Natural killer cell (primary cell): ENCODE data around the gene SRPK2. TPM values are rescaled to one million over a fixed set of nuclear protein-coding genes. Genes with fewer than 3 reads are reported as not detected.

Experiments used
- ATAC-seq, 3 donors: fragments of 150-1000 bp in 2 of 3; fragments of 200-7000 bp in 1 of 3; cut with Tn5 transposase; 1 replicate in 1 of 3; 2 replicates in 2 of 3; pipeline ENCODE4 v1.10.0; 2021; ENCODE audit warnings: mild to moderate bottlenecking in 2 of 3, moderate library complexity in 2 of 3
- DNase-seq, 2 donors: peaks; one replicate each; pipeline versions ENCODE4 v3.0.0 to v3.0.0-alpha.2; 2013 to 2021; ENCODE audit warnings: mixed read lengths in 1 of 2
- H3K27ac ChIP-seq: one replicate; pipeline ENCODE4 v1.5.1; 2013; ENCODE audit warnings: mild to moderate bottlenecking, low read length
- H3K27me3 ChIP-seq: one replicate; pipeline ENCODE4 v1.6.1; 2013; ENCODE audit warnings: low read length; ENCODE audit not compliant: control insufficient read depth, insufficient read depth
- H3K36me3 ChIP-seq: one replicate; pipeline ENCODE4 v1.6.1; 2013; ENCODE audit warnings: low read length; ENCODE audit not compliant: control insufficient read depth, insufficient read depth
- H3K4me1 ChIP-seq: one replicate; pipeline ENCODE4 v1.6.1; 2013; ENCODE audit warnings: low read length; ENCODE audit not compliant: control insufficient read depth, insufficient read depth
- H3K4me3 ChIP-seq: one replicate; pipeline ENCODE4 v1.5.1; 2013; ENCODE audit warnings: low read length
- H3K9me3 ChIP-seq: one replicate; pipeline ENCODE4 v1.6.1; 2013; ENCODE audit warnings: low read length; ENCODE audit not compliant: control insufficient read depth, insufficient read depth
- H3K27ac Mint-ChIP-seq, 2 donors: one replicate each; pipeline ENCODE4 v1.8.0; 2022; ENCODE audit warnings: mild to moderate bottlenecking in 2 of 2, mixed read lengths in 2 of 2, moderate library complexity in 1 of 2
- H3K27me3 Mint-ChIP-seq, 2 donors: one replicate each; pipeline ENCODE4 v1.8.0; 2022; ENCODE audit warnings: low read depth in 2 of 2, mixed read lengths in 2 of 2
- H3K36me3 Mint-ChIP-seq: one replicate; pipeline ENCODE4 v1.8.0; 2022; ENCODE audit warnings: mixed read lengths
- H3K4me1 Mint-ChIP-seq, 2 donors: one replicate each; pipeline ENCODE4 v1.8.0; 2022; ENCODE audit warnings: mixed read lengths in 2 of 2
- H3K4me3 Mint-ChIP-seq: one replicate; pipeline ENCODE4 v1.8.0; 2022; ENCODE audit warnings: mild to moderate bottlenecking, moderate library complexity, mixed read lengths
- H3K9me3 Mint-ChIP-seq, 2 donors: one replicate each; pipeline ENCODE4 v1.8.0; 2022; ENCODE audit warnings: mixed read lengths in 2 of 2
- WGBS: methylation state at CpG from one replicate; pipeline ENCODE4 v1.1.7; 2013; ENCODE audit warnings: missing lambda C conversion rate; ENCODE audit not compliant: insufficient coverage; 5-methylcytosine and 5-hydroxymethylcytosine counted together
- intact Hi-C: fragments of 100-400 bp; cut with micrococcal nuclease; formaldehyde crosslinking; loops from one replicate; pipeline ENCODE4 v1.14.2; 2022
- total RNA-seq, 4 donors: library from RNA; stranded (reverse); fragments of 120-200 nt in 1 of 4; gene quantifications; one replicate each; pipeline versions ENCODE4 v1.2.3 to v1.2.4, GENCODE V29; 2013 to 2022
- TF ChIP-seq, protein P1 (sequence below): fragments of 200-600 bp; IDR thresholded peaks from one replicate; pipeline ENCODE4 v1.8.0; 2022; ENCODE audit warnings: antibody characterized with exemption

SRPK2 gene
- total RNA-seq, 3 donors from 2014 or later (not counting 1 experiment from before 2014, with no cell fraction given): 103 to 121 (median 108) TPM

- TF ChIP-seq, protein P1, sequence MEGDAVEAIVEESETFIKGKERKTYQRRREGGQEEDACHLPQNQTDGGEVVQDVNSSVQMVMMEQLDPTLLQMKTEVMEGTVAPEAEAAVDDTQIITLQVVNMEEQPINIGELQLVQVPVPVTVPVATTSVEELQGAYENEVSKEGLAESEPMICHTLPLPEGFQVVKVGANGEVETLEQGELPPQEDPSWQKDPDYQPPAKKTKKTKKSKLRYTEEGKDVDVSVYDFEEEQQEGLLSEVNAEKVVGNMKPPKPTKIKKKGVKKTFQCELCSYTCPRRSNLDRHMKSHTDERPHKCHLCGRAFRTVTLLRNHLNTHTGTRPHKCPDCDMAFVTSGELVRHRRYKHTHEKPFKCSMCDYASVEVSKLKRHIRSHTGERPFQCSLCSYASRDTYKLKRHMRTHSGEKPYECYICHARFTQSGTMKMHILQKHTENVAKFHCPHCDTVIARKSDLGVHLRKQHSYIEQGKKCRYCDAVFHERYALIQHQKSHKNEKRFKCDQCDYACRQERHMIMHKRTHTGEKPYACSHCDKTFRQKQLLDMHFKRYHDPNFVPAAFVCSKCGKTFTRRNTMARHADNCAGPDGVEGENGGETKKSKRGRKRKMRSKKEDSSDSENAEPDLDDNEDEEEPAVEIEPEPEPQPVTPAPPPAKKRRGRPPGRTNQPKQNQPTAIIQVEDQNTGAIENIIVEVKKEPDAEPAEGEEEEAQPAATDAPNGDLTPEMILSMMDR: no peak
- Mint-ChIP-seq H3K4me3 (no peak overlapping the region), H3K27ac (peak overlapping the region in 1 of 2 donors; percentile 15), H3K4me1 (peaks cover 37 to 47% of the 10 kb centered on the region in 2 donors), H3K9me3 (no peaks in the 10 kb centered on the region), H3K27me3 (no peaks in the 10 kb centered on the region), H3K36me3 (no peaks in the 10 kb centered on the region)
- intact Hi-C loops: no loop called here
- WGBS: 98% methylated on average over 6 of the region's 6 CpGs
- Histone ChIP-seq H3K27me3 (no peaks in the 10 kb centered on the region), H3K4me3 (no peak overlapping the region), H3K4me1 (no peaks in the 10 kb centered on the region), H3K9me3 (no peaks in the 10 kb centered on the region), H3K36me3 (no peaks in the 10 kb centered on the region), H3K27ac (no peak overlapping the region)
- DNase-seq (no peak), ATAC-seq (no peak)
These were observed 111.4 kb downstream of the SRPK2 start for GRCh38 chr7:105277341-105277740.

- TF ChIP-seq, protein P1: no peak
- 90% methylated on average over 9 of the region's 9 CpGs for WGBS
- Mint-ChIP-seq H3K27me3 (no peaks in the 10 kb centered on the region), H3K36me3 (no peaks in the 10 kb centered on the region), H3K4me1 (peaks cover 71 to 82% of the 10 kb centered on the region in 2 donors), H3K4me3 (peak overlapping the region; percentile 45), H3K9me3 (no peaks in the 10 kb centered on the region), H3K27ac (peak overlapping the region; percentile 92 to 94)
- Histone ChIP-seq H3K27me3 (no peaks in the 10 kb centered on the region), H3K27ac (no peak overlapping the region), H3K4me3 (no peak overlapping the region), H3K36me3 (no peaks in the 10 kb centered on the region), H3K9me3 (no peaks in the 10 kb centered on the region), H3K4me1 (peaks cover 5% of the 10 kb centered on the region)
- ATAC-seq: no peak
- DNase-seq: peak in 1 of 2 donors; percentile 27
- intact Hi-C loops: no loop called here
These were observed 118.6 kb downstream of the SRPK2 start for GRCh38 chr7:105270117-105270516.

DNA sequence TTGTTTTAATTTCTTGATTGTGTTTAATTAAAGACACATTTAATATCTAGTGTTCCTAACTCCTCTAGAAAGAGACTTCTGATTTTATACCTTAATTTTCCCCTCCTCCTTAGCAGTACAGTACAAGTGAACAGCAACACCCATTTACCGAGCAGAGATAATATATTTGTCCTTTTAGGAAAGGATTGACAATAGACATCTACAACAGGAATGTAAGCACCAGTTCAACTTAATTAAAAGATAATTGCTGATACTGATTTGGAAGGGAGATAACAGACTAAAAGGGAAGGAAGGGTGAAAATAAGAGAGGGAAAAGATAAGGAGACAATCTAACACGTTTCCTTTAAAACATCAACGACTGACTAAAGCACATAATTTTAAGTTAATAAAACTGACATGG, 119.3 kb downstream of the SRPK2 start:
- no CpG with 5 or more reads among the region's 3 CpGs for whole genome bisulfite sequencing
- H3K4me1 ChIP-seq: peaks cover 5% of the 10 kb centered on the region
- Mint-ChIP-seq H3K4me3 (peak overlapping the region; percentile 97), H3K27me3 (no peaks in the 10 kb centered on the region), H3K4me1 (peaks cover 72 to 87% of the 10 kb centered on the region in 2 donors), H3K27ac (peak overlapping the region; percentile 92 to 94), H3K9me3 (no peaks in the 10 kb centered on the region), H3K36me3 (no peaks in the 10 kb centered on the region)
- intact Hi-C loops: loop anchor here (5.0 to 10.0 kb wide), 3 partner anchors 38 to 83 kb away; no protein-coding TSS in a partner anchor
- peak overlapping the region; percentile 52 for H3K4me3 ChIP-seq
- no peaks in the 10 kb centered on the region for H3K36me3 ChIP-seq
- DNase-seq (no peak), ATAC-seq (peak in 2 of 3 donors; percentile 22 to 46)
- H3K27ac ChIP-seq: peak overlapping the region; percentile 59
- no peaks in the 10 kb centered on the region for H3K9me3 ChIP-seq
- no peaks in the 10 kb centered on the region for H3K27me3 ChIP-seq
- TF ChIP-seq, protein P1: no peak
